ENCODE data around the gene RCE1. TPM values are rescaled to one million over a fixed set of nuclear protein-coding genes. Genes with fewer than 3 reads are reported as not detected.

Gene RCE1
- total RNA-seq, 2 donors from 2014 or later = 22.2 to 38.0 TPM

- no peak for ATAC-seq
- no peaks in the 10 kb centered on the region for H3K9me3 Mint-ChIP-seq
- H3K27ac Mint-ChIP-seq = no peak overlapping the region
- no peak for DNase-seq (ENCODE audit: low spot score in 2 of 2)
- H3K36me3 Mint-ChIP-seq = no peaks in the 10 kb centered on the region
These were observed 28.3 kb downstream of the RCE1 start for GRCh38 chr11:66871521-66871901.

GRCh38 chr11:66874232-66874631 lies 31.0 kb downstream of the RCE1 start:
- H3K9me3 Mint-ChIP-seq = no peaks in the 10 kb centered on the region

GRCh38 chr11:66875378-66875777 lies 32.1 kb downstream of the RCE1 start:
- H3K27ac Mint-ChIP-seq = no peak overlapping the region
- no peaks in the 10 kb centered on the region for H3K9me3 Mint-ChIP-seq
- no peaks in the 10 kb centered on the region for H3K36me3 Mint-ChIP-seq
- ATAC-seq (no peak), DNase-seq (ENCODE audit: low spot score in 2 of 2) (no peak)

More at GRCh38 chr11:66874232-66874631, 31.0 kb downstream of the RCE1 start:
- no peak for DNase-seq (ENCODE audit: low spot score in 2 of 2)
- Mint-ChIP-seq H3K27ac (no peak overlapping the region), H3K36me3 (no peaks in the 10 kb centered on the region)
- no peak for ATAC-seq

- no peak for ATAC-seq
- H3K36me3 Mint-ChIP-seq = no peaks in the 10 kb centered on the region
- no peak overlapping the region for H3K27ac Mint-ChIP-seq
These were observed 34.5 kb downstream of the RCE1 start for GRCh38 chr11:66877588-66878385.

GRCh38 chr11:66878474-66878873 lies 35.2 kb downstream of the RCE1 start:
- H3K27ac Mint-ChIP-seq = no peak overlapping the region
- H3K36me3 Mint-ChIP-seq = no peaks in the 10 kb centered on the region
- no peaks in the 10 kb centered on the region for H3K9me3 Mint-ChIP-seq
- no peak for DNase-seq (ENCODE audit: low spot score in 2 of 2)
- no peak for ATAC-seq

More at GRCh38 chr11:66877588-66878385, 34.5 kb downstream of the RCE1 start:
- DNase-seq (ENCODE audit: low spot score in 2 of 2) = no peak
- H3K9me3 Mint-ChIP-seq = no peaks in the 10 kb centered on the region

- H3K27ac Mint-ChIP-seq = no peak overlapping the region
- no peak for DNase-seq (ENCODE audit: low spot score in 2 of 2)
- no peaks in the 10 kb centered on the region for H3K9me3 Mint-ChIP-seq
- H3K36me3 Mint-ChIP-seq = no peaks in the 10 kb centered on the region
- no peak for ATAC-seq
These were observed 35.8 kb downstream of the RCE1 start for GRCh38 chr11:66879000-66879399.

- no peaks in the 10 kb centered on the region for H3K9me3 Mint-ChIP-seq
- ATAC-seq (no peak), DNase-seq (ENCODE audit: low spot score in 2 of 2) (no peak)
- H3K27ac Mint-ChIP-seq = no peak overlapping the region
- no peaks in the 10 kb centered on the region for H3K36me3 Mint-ChIP-seq
These were observed 36.3 kb downstream of the RCE1 start for GRCh38 chr11:66879583-66879982.

GRCh38 chr11:66879999-66880398 lies 36.8 kb downstream of the RCE1 start:
- DNase-seq (ENCODE audit: low spot score in 2 of 2) (no peak), ATAC-seq (no peak)
- Mint-ChIP-seq H3K36me3 (no peaks in the 10 kb centered on the region), H3K27ac (peak overlapping the region in 1 of 2 donors; percentile 14), H3K9me3 (no peaks in the 10 kb centered on the region)

- H3K36me3 Mint-ChIP-seq = no peaks in the 10 kb centered on the region
- no peaks in the 10 kb centered on the region for H3K9me3 Mint-ChIP-seq
- ATAC-seq (no peak), DNase-seq (ENCODE audit: low spot score in 2 of 2) (no peak)
- peak overlapping the region; percentile 14 to 50 for H3K27ac Mint-ChIP-seq
These were observed 37.5 kb downstream of the RCE1 start for GRCh38 chr11:66880496-66881450.

- H3K9me3 Mint-ChIP-seq = no peaks in the 10 kb centered on the region
- H3K36me3 Mint-ChIP-seq = no peaks in the 10 kb centered on the region
- DNase-seq (ENCODE audit: low spot score in 2 of 2) (no peak), ATAC-seq (no peak)
- H3K27ac Mint-ChIP-seq = peak overlapping the region in 1 of 2 donors; percentile 50
These were observed 38.2 kb downstream of the RCE1 start for GRCh38 chr11:66881451-66881835.

- DNase-seq (ENCODE audit: low spot score in 2 of 2) = no peak
- Mint-ChIP-seq H3K36me3 (no peaks in the 10 kb centered on the region), H3K9me3 (no peaks in the 10 kb centered on the region), H3K27ac (peak overlapping the region in 1 of 2 donors; percentile 50)
- ATAC-seq = no peak
These were observed 38.7 kb downstream of the RCE1 start for GRCh38 chr11:66881927-66882452.

- no peak overlapping the region for H3K27ac Mint-ChIP-seq
- DNase-seq (ENCODE audit: low spot score in 2 of 2) (no peak), ATAC-seq (no peak)
- H3K9me3 Mint-ChIP-seq = no peaks in the 10 kb centered on the region
- H3K36me3 Mint-ChIP-seq = no peaks in the 10 kb centered on the region
These were observed 39.3 kb downstream of the RCE1 start for GRCh38 chr11:66882561-66883015.

GRCh38 chr11:66883016-66883965 lies 40.0 kb downstream of the RCE1 start:
- Mint-ChIP-seq H3K27ac (no peak overlapping the region), H3K9me3 (no peaks in the 10 kb centered on the region), H3K36me3 (no peaks in the 10 kb centered on the region)
- ATAC-seq = peak; percentile 84
- peak in 1 of 2 donors; percentile 80 for DNase-seq (ENCODE audit: low spot score in 2 of 2)

- no peaks in the 10 kb centered on the region for H3K36me3 Mint-ChIP-seq
- ATAC-seq = no peak
- no peak for DNase-seq (ENCODE audit: low spot score in 2 of 2)
- no peak overlapping the region for H3K27ac Mint-ChIP-seq
- no peaks in the 10 kb centered on the region for H3K9me3 Mint-ChIP-seq
These were observed 41.2 kb downstream of the RCE1 start for GRCh38 chr11:66884443-66884842.

GRCh38 chr11:66885469-66885868 lies 42.2 kb downstream of the RCE1 start:
- no peaks in the 10 kb centered on the region for H3K36me3 Mint-ChIP-seq
- no peaks in the 10 kb centered on the region for H3K9me3 Mint-ChIP-seq
- ATAC-seq = no peak
- no peak for DNase-seq (ENCODE audit: low spot score in 2 of 2)
- no peak overlapping the region for H3K27ac Mint-ChIP-seq

GRCh38 chr11:66885950-66886440 lies 42.8 kb downstream of the RCE1 start:
- ATAC-seq = no peak
- no peak for DNase-seq (ENCODE audit: low spot score in 2 of 2)
- Mint-ChIP-seq H3K9me3 (no peaks in the 10 kb centered on the region), H3K36me3 (no peaks in the 10 kb centered on the region), H3K27ac (peak overlapping the region in 1 of 2 donors; percentile 9)

All from activated naive CD4-positive, alpha-beta T cell treated with anti-CD3 and anti-CD28 coated beads, Interleukin-2, amount 50 U/mL, for 72 hours (primary cell).